K562 (cell line): ENCODE data around the gene RASIP1. TPM values are rescaled to one million over a fixed set of nuclear protein-coding genes. Genes with fewer than 3 reads are reported as not detected.
A peak's percentile ranks its signal among the peaks of the same experiment; 100 is the strongest.

Experiments used
- E2F4 ChIP-seq: sonication (generic); formaldehyde crosslinking; IDR thresholded peaks from 2 replicates; pipeline ENCODE4 v1.8.0; 2022; ENCODE audit warnings: mild to moderate bottlenecking, low read depth, missing genetic modification reagents
- L3MBTL2 ChIP-seq: fragments of 450-650 bp; IDR thresholded peaks from 2 replicates; pipeline ENCODE4 v1.6.1; 2016; ENCODE audit warnings: mild to moderate bottlenecking, moderate library complexity
- MTA3 ChIP-seq: fragments of 450-650 bp; formaldehyde crosslinking; IDR thresholded peaks from 2 replicates; pipeline ENCODE4 v1.6.1; 2017; ENCODE audit warnings: mild to moderate bottlenecking, borderline replicate concordance
- POLR3A ChIP-seq: IDR thresholded peaks from 2 replicates; pipeline ENCODE4 v1.6.1; 2011; ENCODE audit warnings: borderline replicate concordance, mild to moderate bottlenecking, moderate library complexity; ENCODE audit not compliant: insufficient read length, insufficient read depth; ENCODE audit errors: extremely low read depth
- RAD21 ChIP-seq, 2 experiments: fragments of 250-450 bp in 1 of 2; fragments of 450-650 bp in 1 of 2; sonication (Bioruptor Pico) in 1 of 2; formaldehyde crosslinking in 1 of 2; IDR thresholded peaks in 1 of 2; conservative IDR thresholded peaks in 1 of 2; 2 replicates each; pipeline versions ENCODE4 v1.4.0 to v1.8.0; 2020 to 2022; ENCODE audit warnings: mild to moderate bottlenecking in 2 of 2, moderate library complexity in 1 of 2
- SMAD3 ChIP-seq: fragments of 450-650 bp; formaldehyde crosslinking; conservative IDR thresholded peaks from 2 replicates; pipeline ENCODE4 v1.4.0; 2020; ENCODE audit warnings: mild to moderate bottlenecking
- SREBF1 ChIP-seq: fragments of 150-350 bp; IDR thresholded peaks from 2 replicates; pipeline ENCODE4 v1.6.1; 2014; ENCODE audit warnings: antibody characterized with exemption, low read depth, low read length, borderline replicate concordance
- STAT6 ChIP-seq: sonication (generic); formaldehyde crosslinking; IDR thresholded peaks from 2 replicates; pipeline ENCODE4 v1.8.1; 2023; ENCODE audit warnings: mild to moderate bottlenecking, missing genetic modification reagents
- TEAD4 ChIP-seq, 2 experiments: sonication (generic) in 1 of 2; formaldehyde crosslinking in 1 of 2; IDR thresholded peaks; 2 replicates each; pipeline versions ENCODE4 v1.6.1 to v1.8.0; 2012 to 2022; ENCODE audit warnings: borderline replicate concordance in 1 of 2, inconsistent platforms in 1 of 2, low read length in 1 of 2, mild to moderate bottlenecking in 1 of 2, missing genetic modification reagents in 1 of 2
- ZBTB1 ChIP-seq: sonication (generic); formaldehyde crosslinking; IDR thresholded peaks from 2 replicates; pipeline ENCODE4 v1.8.1; 2023; ENCODE audit warnings: missing genetic modification reagents, low read depth, mild to moderate bottlenecking, borderline replicate concordance
- ZBTB2 ChIP-seq: fragments of 450-650 bp; IDR thresholded peaks from 2 replicates; pipeline ENCODE4 v1.6.1; 2016; ENCODE audit warnings: antibody characterized with exemption
- ZBTB8A ChIP-seq: fragments of 450-650 bp; IDR thresholded peaks from 2 replicates; pipeline ENCODE4 v1.6.1; 2018; ENCODE audit warnings: mild to moderate bottlenecking, moderate library complexity; ENCODE audit not compliant: partially characterized antibody
- ZNF589 ChIP-seq: fragments of 200-800 bp; sonication (Bioruptor generic); IDR thresholded peaks from 2 replicates; pipeline ENCODE4 v1.6.1; 2016; ENCODE audit warnings: low read depth, missing genetic modification characterization, missing compliant biosample characterization
- ZNF592 ChIP-seq: fragments of 450-650 bp; IDR thresholded peaks from 2 replicates; pipeline ENCODE4 v1.6.1; 2017; ENCODE audit warnings: antibody characterized with exemption, mild to moderate bottlenecking
- ZNF766 ChIP-seq: fragments of 200-800 bp; sonication (Bioruptor generic); conservative IDR thresholded peaks from 2 replicates; pipeline ENCODE4 v1.6.1; 2016; ENCODE audit warnings: missing genetic modification characterization, missing compliant biosample characterization
- polyA plus RNA-seq, 8 experiments: library from polyadenylated mRNA; depleted of rRNA in 4 of 8; stranded (reverse) in 5 of 8; unstranded in 3 of 8; fragments of >200 nt; fragmentation: Nextera tagmentation in 2 of 8; fragmentation: Illumina TruSeq in 1 of 8; extraction: Ambion mirVana in 2 of 8; extraction: Trizol in 1 of 8; gene quantifications; 2 replicates each; pipeline versions ENCODE4 v1.2.1 to v1.2.3, GENCODE V29; 2011 to 2014; ENCODE audit warnings: inconsistent platforms in 1 of 8, missing spikeins in 1 of 8
- total RNA-seq, 7 experiments: library from RNA; depleted of rRNA in 6 of 7; stranded (reverse); fragments of >200 nt in 6 of 7; fragmentation: Illumina TruSeq in 2 of 7; extraction: Trizol in 2 of 7; gene quantifications; 2 replicates each; pipeline versions ENCODE4 v1.2.1 to v1.2.3, GENCODE V29; 2011 to 2021; ENCODE audit warnings: low replicate concordance in 1 of 7

RASIP1 gene
- total and polyA plus RNA-seq, 9 of the 15 experiments (the other 6 are each of a cell fraction or from before 2014, with no cell fraction given) = 0.20 to 4.7 (median 1.5) TPM

- TF ChIP-seq RAD21 (CRISPR knock-in tag; conservative IDR thresholded peaks at IDR 0.05 in 1 of 2, IDR thresholded peaks at IDR 0.05 in 1 of 2) (no peak), E2F4 (CRISPR knock-in tag) (no peak), SREBF1 (0 out of 2 replicates have a peak, but pooled peaks have one; percentile 27), ZNF766 (CRISPR knock-in tag) (peak; percentile 90), L3MBTL2 (0 out of 2 replicates have a peak, but pooled peaks have one; percentile 26), POLR3A (no peak), ZBTB2 (no peak), ZNF592 (peak; percentile 91), ZBTB1 (CRISPR knock-in tag) (no peak), SMAD3 (CRISPR knock-in tag) (no peak), ZBTB8A (no peak), STAT6 (CRISPR knock-in tag) (0 out of 2 replicates have a peak, but pooled peaks have one; percentile 56), TEAD4 (IDR thresholded peaks at IDR 0.05; ENCODE audit: low read length) (no peak), TEAD4 (CRISPR knock-in tag; IDR thresholded peaks at IDR 0.05; ENCODE audit: borderline replicate concordance) (no peak), MTA3 (no peak), ZNF589 (CRISPR knock-in tag) (0 out of 2 replicates have a peak, but pooled peaks have one; percentile 37)
Observed at GRCh38 chr19:48745208-48745995, 5.0 kb upstream of the RASIP1 start (continued).
